Smooth muscle cell (in vitro differentiated cells): Measurements from ENCODE around the gene EIPR1. TPM values are rescaled to one million over a fixed set of nuclear protein-coding genes. Genes with fewer than 3 reads are reported as not detected.

ENCODE experiments used
- DNase-seq: peaks from one replicate; lab custom pipeline; 2025; ENCODE audit not compliant: unreplicated experiment; lab: John Stamatoyannopoulos, UW
- H2AFZ ChIP-seq: fragments of 200-600 bp; sonication (generic); 2 replicates; pipeline ENCODE4 v1.6.0; 2016; ENCODE audit warnings: antibody characterized with exemption, low read depth, mild to moderate bottlenecking
- H3F3A ChIP-seq: fragments of 200-600 bp; sonication (generic); 2 replicates; pipeline ENCODE4 v1.6.0; 2017; ENCODE audit warnings: antibody characterized with exemption, low read depth
- H3K27ac ChIP-seq: fragments of 200-600 bp; sonication (generic); 2 replicates; pipeline ENCODE4 v1.5.1; 2016; ENCODE audit warnings: low read depth, mild to moderate bottlenecking
- H3K27me3 ChIP-seq: fragments of 200-600 bp; sonication (generic); 2 replicates; pipeline ENCODE4 v1.6.1; 2016; ENCODE audit warnings: low read depth, mild to moderate bottlenecking
- H3K36me3 ChIP-seq: fragments of 200-600 bp; sonication (generic); 2 replicates; pipeline ENCODE4 v1.5.1; 2016; ENCODE audit warnings: low read depth
- H3K4me1 ChIP-seq: fragments of 200-600 bp; sonication (generic); 2 replicates; pipeline ENCODE4 v1.5.1; 2016; ENCODE audit warnings: low read depth
- H3K4me2 ChIP-seq: fragments of 200-600 bp; sonication (generic); 2 replicates; pipeline ENCODE4 v1.6.0; 2016; ENCODE audit warnings: mild to moderate bottlenecking
- H3K4me3 ChIP-seq: fragments of 200-600 bp; sonication (generic); 2 replicates; pipeline ENCODE4 v1.5.1; 2016; ENCODE audit warnings: mild to moderate bottlenecking
- H3K79me2 ChIP-seq: fragments of 200-600 bp; sonication (generic); 2 replicates; pipeline ENCODE4 v1.6.0; 2016; ENCODE audit warnings: low read depth, mild to moderate bottlenecking
- H3K9ac ChIP-seq: fragments of 200-600 bp; sonication (generic); 2 replicates; pipeline ENCODE4 v1.6.0; 2016; ENCODE audit warnings: low read depth
- H3K9me3 ChIP-seq: fragments of 200-600 bp; sonication (generic); replicated peaks from 2 replicates; pipeline ENCODE4 v1.5.1; 2016; ENCODE audit warnings: low read depth
- H4K20me1 ChIP-seq: fragments of 200-600 bp; sonication (generic); 2 replicates; pipeline ENCODE4 v1.6.0; 2016; ENCODE audit warnings: low read depth
- CTCF ChIP-seq: fragments of 200-600 bp; sonication (generic); IDR thresholded peaks from 2 replicates; pipeline ENCODE4 v1.5.1; 2017; ENCODE audit warnings: borderline replicate concordance, mild to moderate bottlenecking, antibody characterized with exemption; ENCODE audit not compliant: insufficient read depth, poor library complexity, severe bottlenecking
- WGBS: methylation state at CpG from one replicate; pipeline ENCODE4 v1.1.7; 2016; ENCODE audit warnings: low lambda C conversion rate; 5-methylcytosine and 5-hydroxymethylcytosine counted together
- polyA plus RNA-seq: library from polyadenylated mRNA; unstranded; fragments of >200 nt; fragmentation: Nextera tagmentation; extraction: Ambion mirVana; gene quantifications from 2 replicates; pipeline ENCODE4 v1.2.1, GENCODE V29; 2016
- total RNA-seq: library from RNA; depleted of rRNA; stranded (reverse); fragments of >200 nt; gene quantifications from 2 replicates; pipeline ENCODE4 v1.2.3, GENCODE V29; 2014

Gene EIPR1
- total and polyA plus RNA-seq, 2 experiments from 2014 or later, result 18.5 to 23.1 TPM

- Histone ChIP-seq H3K4me1 (no peaks in the 10 kb centered on the region), H3K27ac (no peak overlapping the region), H3K27me3 (no peaks in the 10 kb centered on the region), H2AFZ (no peak overlapping the region), H3K9me3 (no peaks in the 10 kb centered on the region), H3K79me2 (no peaks in the 10 kb centered on the region), H4K20me1 (peaks cover 7% of the 10 kb centered on the region), H3F3A (no peaks in the 10 kb centered on the region), H3K9ac (no peak overlapping the region), H3K4me3 (no peak overlapping the region), H3K4me2 (no peak overlapping the region), H3K36me3 (no peaks in the 10 kb centered on the region)
- TF ChIP-seq CTCF, result no peak
- DNase-seq, result no peak
- WGBS, result 93% methylated on average over 22 of the region's 22 CpGs
These were observed 108.1 kb downstream of the EIPR1 start for GRCh38 chr2:3269425-3270094.

GRCh38 chr2:3268705-3269029 is 109.0 kb downstream of the EIPR1 start:
- Histone ChIP-seq H3K4me2 (no peak overlapping the region), H3K27ac (no peak overlapping the region), H3K36me3 (no peaks in the 10 kb centered on the region), H3K79me2 (no peaks in the 10 kb centered on the region), H3F3A (no peaks in the 10 kb centered on the region), H3K9me3 (no peaks in the 10 kb centered on the region), H4K20me1 (peaks cover 12% of the 10 kb centered on the region), H3K4me1 (no peaks in the 10 kb centered on the region), H3K9ac (no peak overlapping the region), H3K27me3 (no peaks in the 10 kb centered on the region), H2AFZ (no peak overlapping the region), H3K4me3 (no peak overlapping the region)
- WGBS, result 96% methylated on average over 6 of the region's 6 CpGs
- TF ChIP-seq CTCF, result no peak
- DNase-seq, result no peak

- no peaks in the 10 kb centered on the region for H3K9me3 ChIP-seq
- no peak for TF ChIP-seq CTCF
- H3K27ac ChIP-seq, result no peak overlapping the region
- WGBS, result 99% methylated on average over 20 of the region's 20 CpGs
- no peak overlapping the region for H3K9ac ChIP-seq
- H3K4me1 ChIP-seq, result no peaks in the 10 kb centered on the region
- DNase-seq, result no peak
- no peak overlapping the region for H2AFZ ChIP-seq
- H3K4me3 ChIP-seq, result no peak overlapping the region
- H3K27me3 ChIP-seq, result no peaks in the 10 kb centered on the region
- H4K20me1 ChIP-seq, result peaks cover 18% of the 10 kb centered on the region
- H3K79me2 ChIP-seq, result no peaks in the 10 kb centered on the region
- H3F3A ChIP-seq, result no peaks in the 10 kb centered on the region
- H3K4me2 ChIP-seq, result no peak overlapping the region
- no peaks in the 10 kb centered on the region for H3K36me3 ChIP-seq
These were observed 109.5 kb downstream of the EIPR1 start for GRCh38 chr2:3267869-3268704.
